AG10803 (cell line): ENCODE measurements around the gene CAPN10.

Experiments
- DNase-seq: peaks from one replicate; pipeline ENCODE4 v3.0.0; 2010; ENCODE audit warnings: low read depth
- H3K4me3 ChIP-seq: 2 replicates; pipeline ENCODE4 v1.5.1; 2011; ENCODE audit warnings: mild to moderate bottlenecking, low read length, control low read depth
- CTCF ChIP-seq: conservative IDR thresholded peaks from 2 replicates; pipeline ENCODE4 v1.5.1; 2011; ENCODE audit warnings: mild to moderate bottlenecking, low read length, control low read depth, inconsistent platforms

Gene CAPN10

GRCh38 chr2:240629619-240629967, 43.1 kb downstream of the CAPN10 start:
- no peak for TF ChIP-seq CTCF
- H3K4me3 ChIP-seq: no peak overlapping the region
- DNase-seq: no peak

- TF ChIP-seq CTCF: no peak
These were observed 43.6 kb downstream of the CAPN10 start for GRCh38 chr2:240629968-240630770.

GRCh38 chr2:240630771-240631547, 44.4 kb downstream of the CAPN10 start:
- no peak overlapping the region for H3K4me3 ChIP-seq
- TF ChIP-seq CTCF: no peak

More at GRCh38 chr2:240629968-240630770, 43.6 kb downstream of the CAPN10 start:
- no peak overlapping the region for H3K4me3 ChIP-seq
- DNase-seq: no peak

GRCh38 chr2:240631548-240632305, 45.2 kb downstream of the CAPN10 start:
- DNase-seq: no peak
- TF ChIP-seq CTCF: no peak
- H3K4me3 ChIP-seq: no peak overlapping the region

More at GRCh38 chr2:240630771-240631547, 44.4 kb downstream of the CAPN10 start:
- DNase-seq: no peak

GRCh38 chr2:240632306-240632721, 45.8 kb downstream of the CAPN10 start:
- no peak overlapping the region for H3K4me3 ChIP-seq
- TF ChIP-seq CTCF: no peak
- DNase-seq: no peak

- no peak for TF ChIP-seq CTCF
- no peak for DNase-seq
- no peak overlapping the region for H3K4me3 ChIP-seq
These were observed 48.8 kb downstream of the CAPN10 start for GRCh38 chr2:240635121-240635997.
